ENCODE measurements around the gene COG2.
"Not testable (repeated sequence)": the region's sequence is repeated elsewhere in the genome, so short reads cannot be mapped to it uniquely, and the experiment has no call there.

The COG2 gene

DNA sequence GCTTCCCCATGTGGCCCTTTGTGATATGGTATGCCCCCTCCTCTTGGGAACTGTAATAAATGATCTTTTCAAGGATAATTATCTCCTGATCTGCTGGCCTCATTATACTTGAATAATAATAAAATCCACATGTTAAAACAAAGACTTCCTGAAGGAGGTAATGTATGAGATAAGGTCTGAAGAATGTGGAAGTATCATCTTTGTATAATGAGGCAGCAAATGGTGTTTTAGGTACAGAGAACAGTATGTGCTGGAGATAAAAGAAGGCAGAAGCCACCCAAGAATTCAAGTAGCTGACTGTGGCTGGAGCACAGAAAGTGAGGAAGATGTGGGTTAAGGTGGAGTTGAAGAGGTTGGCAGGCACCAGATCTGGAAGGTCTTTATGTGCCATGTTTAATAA lies 12.8 kb upstream of the COG2 start:
- DNase-seq = no peak

DNA sequence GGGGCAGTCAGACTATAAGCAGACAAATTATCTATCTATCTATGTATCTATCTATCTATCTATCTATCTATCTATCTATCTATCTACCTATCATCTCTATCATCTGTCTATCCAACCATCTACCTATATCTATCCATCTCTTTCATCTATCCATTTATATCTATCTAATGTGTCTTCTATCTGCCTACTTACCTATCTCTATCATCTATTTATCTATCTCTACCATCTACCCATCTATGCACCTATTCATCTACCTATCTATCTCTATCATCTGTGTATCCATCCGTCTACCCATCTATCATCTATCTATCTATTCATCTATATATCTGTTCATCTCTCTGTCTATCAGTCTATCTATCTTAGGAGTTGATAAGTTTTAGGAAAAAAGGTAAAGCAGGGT lies 10.8 kb upstream of the COG2 start:
- no peak for DNase-seq

DNA sequence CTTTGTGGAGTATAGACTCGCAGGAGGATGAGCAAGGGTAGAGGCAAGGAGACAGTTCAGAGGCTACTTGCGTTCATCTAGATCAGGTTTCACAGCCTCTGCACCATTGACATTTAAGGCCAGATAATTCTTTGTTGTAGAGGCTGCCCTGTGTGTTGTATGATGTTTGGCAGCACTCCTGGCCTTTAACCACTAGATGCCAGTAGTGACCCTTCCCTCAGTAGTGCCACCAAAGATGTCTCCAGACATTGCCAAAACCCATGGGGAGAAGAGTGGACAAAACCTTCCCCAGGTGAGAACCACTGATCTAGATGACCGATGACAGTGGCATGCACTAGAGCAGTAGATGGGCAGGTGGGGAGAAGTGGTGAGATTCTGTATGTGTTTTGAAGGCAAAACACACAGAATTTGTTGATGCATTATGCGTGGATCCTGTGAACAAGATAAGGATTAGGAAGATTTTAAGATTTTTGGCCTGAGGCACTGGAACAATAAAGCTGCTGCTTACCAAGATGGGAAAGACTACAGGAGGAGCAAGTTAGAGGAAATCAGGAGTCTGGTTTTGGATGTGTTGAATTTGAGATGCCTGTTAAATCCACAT lies 9.9 kb upstream of the COG2 start:
- no peak for DNase-seq

DNA sequence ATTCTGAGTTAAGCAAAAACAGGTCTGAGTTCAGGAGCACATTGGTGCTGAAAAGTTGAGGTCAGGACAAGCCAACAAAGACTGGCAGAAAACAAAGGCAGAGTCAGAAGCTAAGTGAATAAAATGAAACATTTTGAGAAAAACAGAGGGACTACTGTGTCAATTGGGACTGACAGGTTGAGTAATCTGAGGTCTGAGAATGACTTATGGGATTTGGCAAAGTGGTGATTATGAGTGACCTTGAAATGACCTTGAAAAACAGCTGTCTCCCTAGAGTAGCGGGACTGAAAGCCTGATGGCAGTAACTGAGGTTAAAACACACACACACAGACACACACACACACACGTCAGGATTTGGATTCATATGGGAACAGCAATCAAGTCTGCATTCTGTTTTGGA lies 8.8 kb upstream of the COG2 start:
- no peak for DNase-seq

DNA sequence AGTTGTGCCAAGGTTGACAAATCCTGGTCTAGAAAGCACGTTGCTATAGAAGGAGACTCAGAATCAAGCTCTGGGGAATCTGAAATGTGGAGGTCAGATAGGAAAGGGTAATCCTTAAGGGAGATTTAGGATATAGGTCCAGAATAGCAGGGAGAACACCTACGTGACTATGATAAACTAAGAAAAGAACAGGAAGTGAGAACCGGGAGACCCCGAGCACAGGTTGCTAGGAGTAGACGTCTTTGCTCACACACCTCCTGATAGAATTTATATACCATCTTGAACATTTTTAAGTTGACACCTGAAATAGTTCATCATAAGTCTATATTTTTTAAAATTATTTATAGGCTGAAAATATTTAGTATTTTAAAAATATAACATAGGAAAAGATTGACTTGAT lies 7.9 kb upstream of the COG2 start:
- no peak for DNase-seq

DNA sequence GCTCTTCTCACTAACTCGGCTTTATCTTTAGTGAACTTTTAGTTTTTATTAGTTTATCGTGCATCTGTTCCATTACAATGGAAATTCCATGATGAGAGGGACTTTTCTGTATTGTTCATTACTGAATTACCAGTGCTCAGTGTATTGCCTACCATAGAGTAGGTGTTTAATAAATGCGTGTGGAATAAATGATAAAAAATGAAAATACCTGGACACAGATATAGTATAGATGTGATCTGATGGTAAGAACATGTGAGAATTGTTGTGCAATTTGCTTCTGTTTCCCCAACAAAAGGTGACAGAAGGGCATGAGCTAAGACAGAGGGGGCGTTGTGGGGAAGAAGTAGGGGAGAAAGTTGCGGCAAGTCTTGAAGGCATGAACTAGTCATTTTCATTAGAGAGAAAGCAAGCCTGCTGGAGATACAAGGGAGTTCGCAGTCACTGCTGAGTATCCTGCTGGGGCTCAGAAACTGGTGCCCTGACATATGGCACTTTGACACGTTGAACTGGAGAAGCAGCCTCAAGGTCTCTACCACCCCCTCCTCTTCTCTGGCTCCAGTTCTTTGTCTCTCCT lies 5.6 kb upstream of the COG2 start:
- no peak for DNase-seq

DNA sequence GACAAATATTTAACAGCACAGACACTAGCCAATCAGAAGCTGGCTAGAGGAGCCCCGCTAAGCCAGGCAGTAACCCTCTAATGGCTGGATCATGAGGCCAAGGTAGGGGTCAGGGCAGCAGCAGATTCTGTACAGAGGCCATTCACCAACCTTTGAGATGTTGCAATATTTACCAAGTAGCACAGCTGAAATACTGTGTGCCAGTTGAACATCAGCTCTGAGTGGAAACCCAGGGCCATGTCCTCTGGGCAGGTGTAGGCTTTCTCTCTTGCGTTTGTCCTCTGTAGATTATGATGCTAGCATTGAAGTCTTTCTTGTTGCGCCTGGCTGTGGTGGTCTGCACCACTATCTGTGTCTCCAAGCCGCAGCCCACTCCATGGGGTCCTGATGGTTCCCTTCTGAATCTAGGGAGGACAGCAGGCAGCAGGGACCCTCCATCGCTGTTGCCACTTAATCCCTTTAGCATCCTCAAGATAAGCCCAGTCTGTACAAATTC lies 2.5 kb upstream of the COG2 start:
- DNase-seq = no peak

DNA sequence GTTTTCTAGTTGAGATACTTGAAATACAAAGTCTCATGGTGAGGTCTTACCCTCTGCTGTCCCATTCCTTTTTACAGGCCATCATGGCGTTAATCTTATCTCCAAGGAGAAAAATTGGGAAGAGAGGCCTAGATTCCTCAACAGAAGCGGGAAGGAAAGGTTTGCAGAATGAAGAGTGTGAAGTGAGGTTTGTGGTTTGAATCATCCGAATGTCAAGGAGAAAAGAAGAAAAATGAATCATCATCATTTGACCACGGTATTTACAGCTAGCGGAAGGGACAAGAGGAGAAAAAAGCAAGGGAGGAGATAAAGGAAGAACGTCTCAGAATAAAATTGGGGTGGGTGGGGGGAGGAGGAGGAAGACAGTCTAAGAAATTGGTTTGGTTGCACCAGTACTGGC lies 935 bp upstream of the COG2 start:
- no peak for DNase-seq

DNA sequence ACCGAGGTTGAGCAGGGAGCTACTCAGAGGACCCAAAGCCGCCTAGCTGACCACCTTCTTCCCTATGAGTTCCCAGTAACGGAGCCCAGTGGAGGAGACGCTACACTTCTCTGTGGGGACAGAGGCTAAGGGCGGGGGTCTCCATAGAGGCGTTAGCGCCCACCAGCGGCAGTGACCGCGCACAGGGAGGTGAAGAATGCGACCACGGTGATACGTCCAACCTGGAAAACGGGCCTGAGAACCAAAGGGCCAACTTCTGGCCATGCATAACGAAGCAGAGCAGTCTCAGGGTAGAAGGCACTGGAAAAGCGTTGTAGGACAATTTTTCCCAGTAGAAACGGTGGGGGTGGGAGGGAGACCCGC lies 400 bp upstream of the COG2 start:
- no peak for DNase-seq

DNA sequence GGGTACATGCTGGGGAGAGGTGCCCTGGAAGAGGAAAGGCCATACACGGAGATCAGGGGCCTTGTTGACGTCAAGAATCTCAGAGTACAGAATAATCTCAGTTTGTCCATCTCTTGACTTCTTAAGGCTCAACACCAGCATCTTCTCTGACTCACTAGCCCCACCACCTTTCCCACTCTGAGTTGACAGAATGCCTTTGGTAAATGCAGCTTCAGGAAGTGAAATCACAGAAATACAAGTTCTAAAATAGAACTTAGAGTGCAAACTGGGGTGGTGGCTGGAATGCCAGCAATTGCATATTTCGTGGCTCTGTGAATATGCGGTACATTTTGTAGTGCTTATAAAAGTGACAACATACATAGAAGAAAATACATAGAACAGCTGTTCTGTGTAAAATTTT lies 1.6 kb downstream of the COG2 start:
- no peak for DNase-seq

DNA sequence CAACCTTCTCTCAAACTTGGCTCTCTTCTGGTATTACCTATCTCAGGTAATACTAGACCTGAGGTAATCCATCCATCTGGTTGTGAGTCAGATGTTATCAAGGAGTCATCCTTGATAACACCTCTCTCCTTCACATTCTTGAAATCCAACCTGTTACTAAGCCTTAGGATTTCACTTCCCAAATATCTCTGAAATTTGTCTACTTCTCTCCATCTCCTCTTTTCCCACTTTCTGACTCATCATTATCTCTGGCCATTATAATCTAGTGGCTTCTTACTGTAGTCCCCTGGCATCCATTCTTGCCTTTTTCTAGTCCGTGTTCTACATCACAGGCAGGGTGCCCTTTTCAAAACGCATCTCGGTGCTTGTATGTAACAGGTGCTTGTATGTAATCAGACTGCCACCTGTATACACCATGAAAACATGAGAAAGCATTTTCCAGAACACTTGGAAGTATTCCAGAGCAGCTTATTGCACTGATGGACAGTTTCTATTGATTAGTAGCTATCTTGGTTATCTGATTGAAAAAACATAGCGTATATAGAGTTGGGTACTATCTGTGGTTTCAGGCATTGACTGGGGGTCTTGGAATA lies 4.5 kb downstream of the COG2 start:
- no peak for DNase-seq

DNA sequence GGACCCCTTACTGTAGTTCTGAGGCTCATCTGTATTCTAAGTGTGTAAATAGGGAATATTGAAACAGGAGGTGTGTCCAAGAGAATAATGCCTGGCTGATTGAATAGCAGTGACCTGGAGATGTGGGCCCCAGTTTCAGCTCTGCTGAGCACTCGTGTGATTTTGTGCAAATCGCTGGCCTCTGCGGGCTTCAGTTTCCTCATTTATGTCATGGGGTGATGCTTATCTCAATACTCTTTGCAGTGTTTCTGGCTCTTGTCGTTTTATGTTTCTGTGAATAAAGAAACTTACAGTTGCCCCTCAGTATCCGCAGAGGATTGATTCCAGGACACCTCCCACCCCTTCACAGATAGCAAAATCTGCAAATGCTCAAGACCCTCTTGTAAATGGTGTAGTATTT lies 5.0 kb downstream of the COG2 start:
- no peak for DNase-seq

DNA sequence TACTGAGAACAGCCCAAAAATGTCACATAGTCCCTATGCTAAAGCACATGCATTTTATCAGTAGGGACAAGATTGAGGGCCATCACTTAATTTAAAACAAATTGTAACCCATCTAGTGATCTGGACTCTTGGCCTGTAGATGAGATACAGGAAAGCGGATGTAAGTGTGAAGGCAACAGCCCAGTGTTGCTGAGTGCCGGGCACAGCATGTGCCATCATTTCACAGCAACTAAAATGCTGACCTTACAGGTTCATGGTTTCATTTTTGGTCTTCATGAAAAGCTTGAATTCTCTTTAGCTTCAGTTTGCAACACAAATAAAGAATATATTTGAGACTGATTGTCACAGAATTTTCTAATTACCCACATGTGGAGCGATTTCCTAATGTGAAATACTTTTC lies 5.8 kb downstream of the COG2 start:
- no peak for DNase-seq

DNA sequence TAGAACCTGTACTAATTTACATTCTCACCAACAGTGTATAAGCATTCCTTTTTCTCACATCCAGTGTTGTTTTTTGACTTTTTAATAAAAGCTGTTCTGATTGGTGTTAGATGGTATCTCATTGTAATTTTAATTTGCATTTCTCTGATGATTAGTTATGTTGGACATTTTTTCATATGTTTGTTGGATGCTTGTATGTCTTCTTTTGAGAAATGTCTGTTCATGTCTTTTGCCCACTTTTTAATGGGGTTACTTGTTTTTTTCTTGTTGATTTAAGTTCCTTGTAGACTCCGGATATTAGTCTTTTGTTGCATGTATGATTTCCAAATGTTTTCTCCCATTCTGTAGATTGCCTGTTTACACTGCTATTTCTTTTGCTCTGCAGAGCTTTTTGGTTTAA lies 8.0 kb downstream of the COG2 start:
- no peak for DNase-seq

DNA sequence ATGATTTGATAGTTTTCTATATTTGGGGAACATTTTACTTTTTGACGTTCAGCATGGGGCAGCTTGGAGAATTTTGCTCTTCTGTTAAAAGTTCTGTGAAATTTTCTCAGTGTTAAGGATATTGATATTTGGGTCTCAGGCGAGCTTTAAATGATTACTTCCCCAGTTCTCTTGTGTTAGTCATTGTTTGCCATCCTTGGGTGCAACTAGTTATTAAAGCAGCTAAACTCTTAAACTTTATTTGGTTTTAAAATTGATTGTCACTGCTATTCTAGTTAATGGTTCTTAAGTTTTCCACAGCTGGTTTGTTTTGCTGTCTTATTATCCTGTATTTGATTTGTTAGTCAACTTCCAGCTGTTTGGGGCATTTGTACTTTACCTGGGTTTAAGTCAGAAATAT lies 9.0 kb downstream of the COG2 start:
- no peak for DNase-seq

DNA sequence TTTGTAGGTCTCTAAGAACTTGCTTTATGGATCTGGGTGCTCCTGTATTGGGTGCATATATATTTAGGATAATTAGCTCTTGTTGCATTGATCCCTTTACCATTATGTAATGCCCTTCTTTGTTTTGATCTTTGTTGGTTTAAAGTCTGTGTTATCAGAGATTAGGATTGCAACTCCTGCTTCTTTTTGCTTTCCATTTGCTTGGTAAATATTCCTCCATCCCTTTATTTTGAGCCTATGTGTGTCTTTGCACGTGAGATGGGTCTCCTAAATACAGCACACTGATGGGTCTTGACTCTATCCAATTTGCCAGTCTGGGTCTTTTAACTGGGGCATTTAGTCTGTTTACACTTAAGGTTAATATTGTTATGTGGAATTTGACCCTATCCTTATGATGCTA lies 14.4 kb downstream of the COG2 start:
- not testable (repeated sequence) for DNase-seq

DNA sequence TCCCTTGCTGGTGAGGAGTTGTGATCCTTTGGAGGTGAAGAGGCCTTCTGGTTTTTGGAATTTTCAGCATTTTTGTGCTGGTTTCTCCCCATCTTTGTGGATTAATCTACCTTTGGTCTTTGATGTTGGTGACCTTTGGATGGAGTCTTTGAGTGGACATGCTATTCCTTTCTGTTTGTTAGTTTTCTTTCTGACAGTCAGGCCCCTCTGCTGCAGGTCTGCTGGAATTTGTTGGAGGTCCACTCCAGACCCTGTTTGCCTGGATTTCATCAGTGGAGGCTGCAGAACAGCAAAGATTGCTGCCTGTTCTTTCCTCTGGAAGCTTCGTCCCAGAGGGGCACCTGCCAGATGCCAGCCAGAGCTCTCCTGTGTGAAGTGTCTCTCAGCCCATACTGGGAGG lies 15.8 kb downstream of the COG2 start:
- DNase-seq = not testable (repeated sequence)

DNA sequence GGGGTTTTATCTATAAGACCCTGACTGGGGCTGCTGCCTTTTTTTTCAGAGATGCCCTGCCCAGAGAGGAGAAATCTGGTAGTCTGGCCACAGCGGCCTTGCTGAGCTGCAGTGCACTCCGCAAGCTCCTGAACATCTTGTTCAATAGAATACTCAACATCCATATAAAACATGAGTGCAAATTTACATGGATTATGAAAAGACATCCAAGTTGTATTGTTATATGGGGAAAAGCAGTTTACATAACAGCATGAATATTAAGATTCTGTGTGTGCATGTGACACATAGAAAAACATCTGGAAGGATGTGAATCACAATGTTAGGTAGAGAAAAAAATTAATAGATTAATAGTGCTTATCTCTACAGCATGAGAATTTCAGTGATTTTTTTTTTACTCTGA lies 16.4 kb downstream of the COG2 start:
- no peak for DNase-seq

DNA sequence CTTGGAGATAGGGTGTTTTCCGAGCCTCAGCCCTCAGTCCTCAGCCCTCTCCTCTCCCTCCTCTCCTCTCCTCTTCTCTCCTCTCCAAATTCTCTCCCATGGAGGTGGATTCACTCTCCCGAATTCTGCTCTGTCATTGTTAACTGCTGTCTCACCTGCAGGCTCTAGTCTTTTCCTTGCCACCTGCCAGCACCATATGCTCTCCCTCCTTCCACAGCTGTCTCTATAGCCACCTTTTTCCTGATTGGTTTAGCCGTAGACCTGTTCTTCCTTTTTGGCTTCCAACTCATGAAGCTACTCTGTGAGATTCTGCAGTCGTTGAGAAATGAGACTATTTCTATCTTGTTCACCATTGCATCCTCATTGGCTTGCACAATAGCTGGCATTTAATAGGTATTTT lies 19.7 kb downstream of the COG2 start:
- no peak for DNase-seq

DNA sequence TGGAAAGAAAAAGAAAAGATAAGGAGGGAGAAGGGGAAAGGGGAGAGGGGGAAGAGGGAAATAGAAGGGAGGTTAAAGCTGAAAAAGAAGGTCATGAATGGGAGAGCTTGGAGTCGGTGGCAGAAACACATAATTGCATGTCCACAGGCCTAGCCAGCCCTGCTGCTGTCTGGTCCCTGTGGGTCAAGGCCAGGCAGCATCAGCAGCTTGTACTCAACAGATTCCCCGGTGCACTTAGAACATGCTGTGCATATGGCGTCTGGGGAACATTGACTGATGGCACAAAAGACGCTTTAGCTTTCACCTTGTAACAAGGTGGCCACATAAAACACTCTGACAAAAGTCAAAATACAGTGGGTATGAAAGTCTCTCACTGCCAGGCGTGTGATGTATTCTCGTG lies 25.9 kb downstream of the COG2 start:
- DNase-seq = no peak

DNA sequence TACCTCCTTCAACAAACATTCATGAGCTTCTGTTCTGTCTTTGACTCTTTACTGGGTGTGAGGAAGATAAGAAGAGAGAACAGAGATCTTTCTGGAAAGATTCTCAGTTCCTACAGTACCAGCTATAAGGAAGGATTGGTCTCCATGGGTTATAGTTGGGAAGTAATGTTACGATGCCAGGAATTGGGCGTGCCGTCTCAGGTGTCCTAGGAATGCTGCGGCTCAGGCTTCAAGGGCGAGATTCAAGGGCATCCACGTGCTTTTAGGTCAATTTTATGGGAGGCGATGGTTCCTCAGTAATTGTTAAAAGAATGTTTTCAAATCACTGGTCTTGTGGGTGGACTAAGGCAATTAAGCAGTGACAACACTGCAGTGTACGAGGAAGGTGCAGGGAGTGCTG lies 27.3 kb downstream of the COG2 start:
- DNase-seq = no peak

DNA sequence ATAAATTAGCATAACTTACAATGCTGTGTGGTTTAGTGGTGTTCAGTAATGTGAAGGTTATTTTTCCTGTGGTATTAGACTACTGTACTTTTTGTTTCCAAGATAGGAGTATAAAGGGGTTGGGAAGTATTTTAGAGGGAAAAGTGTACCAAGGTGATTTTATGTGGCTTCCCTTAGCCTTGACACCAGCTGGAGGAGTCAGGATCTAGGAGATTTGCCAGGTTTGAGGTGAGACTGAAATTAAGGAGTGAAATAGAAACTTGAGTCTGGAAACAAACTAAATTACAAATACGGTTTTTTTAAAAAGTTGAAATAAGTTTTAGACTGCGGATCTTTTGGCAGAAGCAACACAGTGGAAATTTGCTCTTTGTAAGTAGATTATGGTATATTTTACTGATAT lies 32.3 kb downstream of the COG2 start:
- no peak for DNase-seq

DNA sequence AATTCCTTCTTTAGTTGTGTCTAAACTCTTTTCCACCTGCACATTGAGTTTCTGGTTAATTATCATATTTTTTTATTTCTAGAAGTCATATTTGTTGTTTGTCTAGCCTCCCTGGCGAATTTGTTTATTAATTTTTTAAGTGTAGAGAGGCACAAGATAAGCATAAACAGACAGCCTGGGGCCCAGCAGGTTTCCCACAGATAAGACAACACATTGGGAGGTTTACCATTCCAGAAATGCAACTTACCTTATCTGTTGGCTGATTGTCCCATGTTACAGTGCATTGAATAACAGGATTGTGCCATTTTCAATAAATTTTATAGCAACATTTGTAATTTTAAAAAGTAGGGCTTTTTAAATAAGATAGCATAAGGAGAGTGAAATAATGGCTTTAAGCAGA lies 34.9 kb downstream of the COG2 start:
- no peak for DNase-seq

DNA sequence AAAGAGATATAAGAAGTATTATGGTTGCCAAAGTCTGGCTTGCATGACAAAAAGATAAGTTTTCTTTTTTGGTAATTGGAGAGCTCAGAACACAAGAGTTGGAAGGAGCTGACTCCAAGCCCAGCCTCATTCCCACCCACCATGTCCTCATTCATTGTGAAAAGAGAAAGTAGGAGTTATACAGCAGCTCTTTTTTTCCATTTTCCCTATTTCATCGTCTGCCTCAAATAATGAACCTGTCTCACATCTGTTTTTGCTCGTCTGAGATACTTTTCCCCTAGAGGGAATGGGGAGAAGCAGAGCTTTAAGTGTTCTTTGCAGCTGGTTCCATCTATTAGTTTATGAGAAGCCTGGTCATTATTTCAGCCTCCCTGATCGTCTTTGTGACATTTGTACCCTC lies 36.9 kb downstream of the COG2 start:
- DNase-seq = no peak

DNA sequence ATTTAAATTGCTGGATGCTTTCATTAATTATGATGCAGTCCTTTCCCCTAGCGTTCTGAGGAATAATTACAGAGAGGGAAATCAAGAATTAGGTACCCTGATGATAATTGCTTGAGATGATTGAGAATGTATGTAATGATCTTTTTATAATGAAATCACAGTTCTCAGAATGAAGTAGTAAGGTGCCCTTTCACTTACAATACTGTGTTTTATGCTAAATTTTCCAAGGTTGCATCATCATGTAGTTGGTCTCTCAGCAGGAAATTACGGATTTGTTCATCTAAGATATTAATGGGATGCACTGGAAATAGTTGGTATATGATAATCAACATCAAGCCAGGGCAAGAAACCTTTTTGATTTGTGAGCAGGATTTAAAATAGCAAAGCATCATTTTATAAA lies 37.5 kb downstream of the COG2 start:
- DNase-seq = no peak

Data from GOT3 (cell line).